RWPE1 (cell line): ENCODE measurements around the gene IL17RA.

Experiments
- CTCF ChIA-PET: fragments of 350-600 bp; sonication (Branson Sonifier 250); formaldehyde crosslinking; extraction: SDS; loops from one replicate; lab custom pipeline; 2021; lab: Yijun Ruan, JAX
- POLR2A ChIA-PET: fragments of 400-600 bp; formaldehyde crosslinking; extraction: SDS; loops from one replicate; lab custom pipeline; 2020; ENCODE audit warnings: antibody characterized with exemption; ENCODE audit not compliant: low non-redundant PET; lab: Yijun Ruan, JAX
- DNase-seq: peaks from one replicate; pipeline ENCODE4 v3.0.0; 2012; ENCODE audit warnings: low spot score
- H3K27ac ChIP-seq: fragments of 450-650 bp; 2 replicates; pipeline ENCODE4 v1.5.1; 2017
- CTCF ChIP-seq: fragments of 450-650 bp; conservative IDR thresholded peaks from 2 replicates; pipeline ENCODE4 v1.5.1; 2017; ENCODE audit warnings: low read depth, mild to moderate bottlenecking

Gene IL17RA

DNA sequence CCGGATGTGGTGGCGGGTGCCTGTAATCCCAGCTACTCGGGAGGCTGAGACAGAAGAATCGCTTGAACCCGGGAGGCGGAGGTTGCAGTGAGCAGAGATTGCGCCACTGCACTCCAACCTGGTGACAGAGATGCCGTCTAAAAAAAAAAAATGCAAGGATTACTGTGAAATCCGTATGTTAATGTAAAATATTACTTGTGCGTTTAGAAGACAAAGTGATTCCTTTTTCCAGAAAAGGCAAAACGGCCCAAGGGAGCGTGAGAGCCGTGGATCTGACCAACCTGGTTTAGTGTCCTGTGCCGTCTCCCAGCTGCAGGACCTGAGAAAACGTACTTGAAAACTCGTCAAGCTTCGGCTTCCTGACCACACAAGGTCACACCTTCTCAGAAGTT, 73.4 kb downstream of the IL17RA start:
- CTCF ChIA-PET: no interaction called here
- no peak for TF ChIP-seq CTCF
- peak overlapping the region; percentile 96 for H3K27ac ChIP-seq
- DNase-seq: no peak
- POLR2A ChIA-PET: no interaction called here

GRCh38 chr22:17158568-17159503, 74.0 kb downstream of the IL17RA start, which contains the start of gene HDHD5:
TSS of gene HDHD5 (minus strand) at chr22:17159277. CDS start at chr22:17159251, 26 bp downstream.
- POLR2A ChIA-PET: interaction anchor here (0.6 kb wide), 2 partner anchors 13 to 78 kb away, joined by 3 to 4 read pairs; no protein-coding TSS in a partner anchor
- peak; percentile 82 for DNase-seq
- no peak for TF ChIP-seq CTCF
- H3K27ac ChIP-seq: peak within 1 kb of the TSS; percentile 96
- CTCF ChIA-PET: interaction anchor here (1.4 kb wide), 1 partner anchor 13 kb away, joined by 3 read pairs; no protein-coding TSS in a partner anchor

DNA sequence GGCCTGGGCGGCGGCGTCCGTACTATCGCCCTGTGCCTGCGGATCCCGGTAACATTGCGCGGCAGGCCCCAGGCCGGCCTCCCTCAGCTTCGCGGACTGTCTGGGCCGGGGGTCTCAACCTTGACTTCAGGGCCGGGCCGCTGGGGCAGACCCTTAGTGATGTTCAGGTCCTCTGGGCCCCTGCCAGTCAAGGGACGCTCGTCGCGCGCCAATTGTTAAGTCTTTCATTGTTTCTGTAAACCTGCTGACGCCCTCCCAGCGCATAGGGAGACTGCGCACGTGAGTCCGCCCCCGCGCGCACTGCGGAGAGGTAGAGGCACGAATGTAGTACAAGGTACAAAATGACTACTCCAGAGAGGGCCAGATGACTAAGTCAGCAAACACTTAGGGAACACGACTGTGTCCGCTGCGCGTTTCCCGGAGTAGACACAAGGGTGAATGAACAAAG, 74.7 kb downstream of the IL17RA start:
- CTCF ChIA-PET: interaction anchor here (0.6 to 1.4 kb wide), 4 partner anchors 12 to 84 kb away, joined by 3 to 6 read pairs (median 4); no protein-coding TSS in a partner anchor

GRCh38 chr22:17161991-17162390, 77.2 kb downstream of the IL17RA start:
- POLR2A ChIA-PET: no interaction called here
- CTCF ChIA-PET: no interaction called here
- no peak for TF ChIP-seq CTCF
- DNase-seq: no peak
- H3K27ac ChIP-seq: no peak overlapping the region

More for the DNA sequence above, 74.7 kb downstream of the IL17RA start:
- peak overlapping the region; percentile 96 for H3K27ac ChIP-seq
- no peak for TF ChIP-seq CTCF
- peak; percentile 27 for DNase-seq
- POLR2A ChIA-PET: interaction anchor here (0.6 kb wide), 1 partner anchor 79 kb away, joined by 4 read pairs; no protein-coding TSS in a partner anchor

DNA sequence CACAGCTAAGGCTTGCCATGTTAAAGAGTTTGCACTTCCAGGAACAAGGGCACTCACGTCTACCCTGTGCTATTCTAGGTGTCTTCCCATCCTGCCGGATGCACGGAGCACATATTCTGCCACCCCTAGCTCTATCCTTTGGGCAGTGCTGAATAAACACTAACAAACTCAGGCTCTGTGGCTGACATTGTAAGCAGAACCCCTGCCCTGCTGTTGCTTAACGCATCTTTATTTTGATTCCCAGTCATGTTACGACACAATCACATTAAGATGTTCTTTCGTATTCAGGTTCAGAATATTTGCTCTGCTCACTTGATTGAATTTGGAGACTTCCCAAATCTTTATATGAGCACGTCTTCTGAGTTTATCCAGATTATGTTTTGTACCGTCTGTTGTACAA, 77.9 kb downstream of the IL17RA start:
- TF ChIP-seq CTCF: no peak
- POLR2A ChIA-PET: no interaction called here
- no peak for DNase-seq
- CTCF ChIA-PET: no interaction called here
- H3K27ac ChIP-seq: no peak overlapping the region

DNA sequence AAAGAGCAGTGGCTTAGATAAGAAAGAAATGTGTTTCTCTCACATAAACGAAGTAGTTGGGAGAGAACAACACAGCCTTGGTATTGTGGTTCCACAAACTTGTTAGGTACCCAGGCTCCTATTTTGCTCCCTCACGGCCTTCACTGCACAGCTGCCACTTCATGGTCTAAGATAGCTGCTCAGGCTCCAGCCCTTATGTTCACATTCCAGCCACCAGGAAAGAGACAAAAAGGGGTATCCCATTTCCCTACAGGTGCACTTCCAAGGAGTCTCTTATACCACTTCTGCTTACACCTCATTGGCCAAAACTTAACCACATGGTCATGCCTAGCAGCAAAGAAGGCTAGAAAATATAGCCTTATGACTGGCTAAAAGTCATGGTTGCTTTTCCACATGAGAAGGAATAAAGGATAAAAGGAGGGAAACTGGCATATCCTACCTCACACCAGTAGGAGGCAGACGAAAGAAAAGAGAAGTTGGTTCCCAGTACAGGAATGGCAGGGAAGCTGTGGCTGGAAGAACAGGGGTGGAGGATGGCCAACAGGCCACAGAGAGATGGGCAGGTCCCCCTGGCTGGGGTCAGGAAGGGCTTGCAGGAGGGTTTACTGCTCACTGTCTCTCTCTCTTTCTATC, 79.7 kb downstream of the IL17RA start:
- POLR2A ChIA-PET: no interaction called here
- no peak for DNase-seq
- no peak overlapping the region for H3K27ac ChIP-seq
- no peak for TF ChIP-seq CTCF
- CTCF ChIA-PET: no interaction called here
